ENCODE measurements around the gene CACHD1.
"Not testable (repeated sequence)": the region's sequence is repeated elsewhere in the genome, so short reads cannot be mapped to it uniquely, and the experiment has no call there.

Gene CACHD1

DNA sequence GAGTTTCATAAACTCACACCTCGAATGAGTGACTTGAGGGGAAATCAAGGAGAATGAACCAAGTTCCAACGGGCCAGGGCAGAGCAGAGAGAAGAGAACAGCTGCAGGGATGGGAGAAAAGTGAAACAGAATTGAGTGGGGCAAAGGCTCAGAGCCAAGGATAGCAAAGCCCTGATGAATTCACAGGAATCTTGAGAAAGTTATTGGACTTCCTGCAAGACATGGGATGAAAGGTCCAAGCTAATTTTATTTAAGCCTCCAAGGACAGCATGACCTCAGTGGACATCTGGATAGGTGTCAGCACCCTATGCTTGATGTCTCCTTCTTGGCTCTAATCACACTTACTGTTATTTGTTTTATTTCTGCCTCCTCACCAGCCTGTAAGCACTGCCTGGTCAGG lies 232.0 kb downstream of the CACHD1 start:
- TF ChIP-seq, protein P1, sequence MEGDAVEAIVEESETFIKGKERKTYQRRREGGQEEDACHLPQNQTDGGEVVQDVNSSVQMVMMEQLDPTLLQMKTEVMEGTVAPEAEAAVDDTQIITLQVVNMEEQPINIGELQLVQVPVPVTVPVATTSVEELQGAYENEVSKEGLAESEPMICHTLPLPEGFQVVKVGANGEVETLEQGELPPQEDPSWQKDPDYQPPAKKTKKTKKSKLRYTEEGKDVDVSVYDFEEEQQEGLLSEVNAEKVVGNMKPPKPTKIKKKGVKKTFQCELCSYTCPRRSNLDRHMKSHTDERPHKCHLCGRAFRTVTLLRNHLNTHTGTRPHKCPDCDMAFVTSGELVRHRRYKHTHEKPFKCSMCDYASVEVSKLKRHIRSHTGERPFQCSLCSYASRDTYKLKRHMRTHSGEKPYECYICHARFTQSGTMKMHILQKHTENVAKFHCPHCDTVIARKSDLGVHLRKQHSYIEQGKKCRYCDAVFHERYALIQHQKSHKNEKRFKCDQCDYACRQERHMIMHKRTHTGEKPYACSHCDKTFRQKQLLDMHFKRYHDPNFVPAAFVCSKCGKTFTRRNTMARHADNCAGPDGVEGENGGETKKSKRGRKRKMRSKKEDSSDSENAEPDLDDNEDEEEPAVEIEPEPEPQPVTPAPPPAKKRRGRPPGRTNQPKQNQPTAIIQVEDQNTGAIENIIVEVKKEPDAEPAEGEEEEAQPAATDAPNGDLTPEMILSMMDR (IDR thresholded peaks at IDR 0.05; ENCODE audit: low read length, missing control alignments) = no peak
- H3K4me3 ChIP-seq (replicated peaks; ENCODE audit: low read depth, low read length) = no peak overlapping the region
- DNase-seq (ENCODE audit: low read depth) = no peak

DNA sequence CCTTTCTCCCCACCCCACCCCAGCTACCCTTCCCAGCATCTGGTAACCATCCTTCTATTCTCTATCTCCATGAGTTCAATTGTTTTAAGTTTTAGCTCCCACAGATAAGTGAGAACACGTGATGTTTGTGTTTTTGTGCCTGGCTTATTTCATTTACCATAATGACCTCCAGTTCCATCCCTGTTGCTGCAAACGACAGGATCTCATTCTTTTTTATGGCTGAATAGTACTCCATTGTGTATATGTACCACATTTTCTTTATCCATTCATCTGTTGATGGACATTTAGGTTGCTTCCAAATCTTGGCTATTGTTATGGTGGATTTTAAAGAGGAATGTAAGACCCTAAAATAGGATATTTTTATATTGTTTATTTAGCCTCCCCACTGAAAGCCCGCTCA lies 232.7 kb downstream of the CACHD1 start:
- DNase-seq (ENCODE audit: low read depth); H3K4me3 ChIP-seq (replicated peaks; ENCODE audit: low read depth, low read length): not testable (repeated sequence)

DNA sequence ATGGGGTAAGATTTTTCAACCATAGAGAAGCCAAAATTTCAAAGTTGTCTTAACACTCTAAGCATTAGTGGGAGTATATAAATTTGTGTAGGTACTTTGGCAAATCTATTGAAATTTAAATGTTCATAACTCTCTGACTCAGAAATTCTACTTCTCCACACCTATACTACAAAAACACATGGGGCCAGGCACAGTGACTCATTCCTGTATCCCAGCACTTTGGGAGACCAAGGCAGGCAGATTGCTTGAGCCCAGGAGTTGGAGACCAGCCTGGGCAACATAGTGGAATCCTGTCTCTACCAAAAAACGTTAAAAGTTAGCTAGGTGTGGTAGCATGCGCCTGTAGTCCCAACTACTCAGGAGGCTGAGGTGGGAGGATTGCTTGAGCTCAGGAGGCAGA lies 233.7 kb downstream of the CACHD1 start:
- no peak for DNase-seq (ENCODE audit: low read depth)
- H3K4me3 ChIP-seq (replicated peaks; ENCODE audit: low read depth, low read length) = no peak overlapping the region
- TF ChIP-seq, protein P1 (IDR thresholded peaks at IDR 0.05; ENCODE audit: low read length, missing control alignments) = no peak

- no peak overlapping the region for H3K4me3 ChIP-seq (replicated peaks; ENCODE audit: low read depth, low read length)
- TF ChIP-seq, protein P1 (IDR thresholded peaks at IDR 0.05; ENCODE audit: low read length, missing control alignments) = no peak
- no peak for DNase-seq (ENCODE audit: low read depth)
Measured at GRCh38 chr1:64705591-64705990, 235.7 kb downstream of the CACHD1 start.

DNA sequence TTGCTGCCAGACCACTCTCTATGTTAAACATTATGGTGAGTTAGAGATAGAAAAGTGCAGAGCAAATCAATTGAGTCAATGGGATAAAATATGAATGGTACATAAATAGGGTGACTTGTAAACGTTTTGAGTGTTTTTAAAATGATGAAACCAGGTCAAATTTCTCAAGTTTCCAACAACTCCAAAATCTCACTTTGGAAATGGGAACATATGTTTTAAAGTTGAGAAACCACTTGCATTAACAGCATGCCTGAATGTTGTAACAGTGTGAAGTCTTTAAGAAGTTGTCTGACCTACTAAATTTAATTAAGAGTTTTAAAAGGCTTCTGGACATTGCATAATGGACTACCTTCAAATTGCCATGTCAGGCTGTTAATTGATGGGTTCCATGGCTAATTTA lies 241.3 kb downstream of the CACHD1 start:
- TF ChIP-seq, protein P1 (IDR thresholded peaks at IDR 0.05; ENCODE audit: low read length, missing control alignments) = no peak
- H3K4me3 ChIP-seq (replicated peaks; ENCODE audit: low read depth, low read length) = no peak overlapping the region
- no peak for DNase-seq (ENCODE audit: low read depth)

- DNase-seq (ENCODE audit: low read depth) = no peak
- TF ChIP-seq, protein P1 (IDR thresholded peaks at IDR 0.05; ENCODE audit: low read length, missing control alignments) = no peak
- H3K4me3 ChIP-seq (replicated peaks; ENCODE audit: low read depth, low read length) = no peak overlapping the region
Measured at GRCh38 chr1:64712049-64712448, 242.1 kb downstream of the CACHD1 start.

GRCh38 chr1:64715186-64715585 lies 245.3 kb downstream of the CACHD1 start:
- no peak overlapping the region for H3K4me3 ChIP-seq (replicated peaks; ENCODE audit: low read depth, low read length)
- TF ChIP-seq, protein P1 (IDR thresholded peaks at IDR 0.05; ENCODE audit: low read length, missing control alignments) = no peak
- DNase-seq (ENCODE audit: low read depth) = no peak

GRCh38 chr1:64721135-64721534 lies 251.2 kb downstream of the CACHD1 start:
- DNase-seq (ENCODE audit: low read depth) = no peak
- TF ChIP-seq, protein P1 (IDR thresholded peaks at IDR 0.05; ENCODE audit: low read length, missing control alignments) = no peak

More at GRCh38 chr1:64721135-64721534, 251.2 kb downstream of the CACHD1 start:
- H3K4me3 ChIP-seq (replicated peaks; ENCODE audit: low read depth, low read length) = no peak overlapping the region
